ENCODE measurements around the gene RPS6KA2.

The RPS6KA2 gene

DNA sequence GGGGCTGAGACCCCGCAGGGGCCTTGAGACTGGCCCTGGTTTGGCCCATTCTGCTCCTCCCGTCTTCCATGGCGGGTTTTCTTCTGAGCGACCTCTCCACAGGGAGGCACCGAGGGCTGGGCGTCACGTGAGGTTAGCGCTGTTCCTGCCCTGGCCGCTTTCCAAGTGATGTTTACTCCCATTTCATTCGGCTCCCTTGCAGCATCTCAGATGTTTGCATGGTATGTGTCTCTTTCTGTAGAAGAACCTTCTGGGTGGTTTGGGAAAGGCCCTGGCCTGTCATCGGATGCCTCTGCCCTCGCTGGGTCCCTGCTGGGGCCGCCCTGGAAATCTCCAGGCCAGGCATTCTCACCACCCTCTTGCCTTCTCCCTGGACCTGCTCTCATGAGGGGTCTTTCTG, 57.8 kb downstream of the RPS6KA2 start:
- TF ChIP-seq FOXP2 (optimal IDR thresholded peaks at IDR 0.05; ENCODE audit: control extremely low read depth, extremely low read length, insufficient read depth): no peak
- no peak for TF ChIP-seq EZH2 (IDR thresholded peaks at IDR 0.05)
- TF ChIP-seq POLR2AphosphoS5 (IDR thresholded peaks at IDR 0.05; ENCODE audit: borderline replicate concordance, low read depth, low read length): no peak
- DNase-seq (ENCODE audit: low read depth, low spot score): no peak
- Histone ChIP-seq H3K9me3 (ENCODE audit: low read depth, low read length) (no peaks in the 10 kb centered on the region), H3K36me3 (ENCODE audit: insufficient read depth, low read length) (no peaks in the 10 kb centered on the region), H3K4me3 (no peak overlapping the region), H3K27ac (no peak overlapping the region), H3K9ac (ENCODE audit: insufficient read length) (no peak overlapping the region)

DNA sequence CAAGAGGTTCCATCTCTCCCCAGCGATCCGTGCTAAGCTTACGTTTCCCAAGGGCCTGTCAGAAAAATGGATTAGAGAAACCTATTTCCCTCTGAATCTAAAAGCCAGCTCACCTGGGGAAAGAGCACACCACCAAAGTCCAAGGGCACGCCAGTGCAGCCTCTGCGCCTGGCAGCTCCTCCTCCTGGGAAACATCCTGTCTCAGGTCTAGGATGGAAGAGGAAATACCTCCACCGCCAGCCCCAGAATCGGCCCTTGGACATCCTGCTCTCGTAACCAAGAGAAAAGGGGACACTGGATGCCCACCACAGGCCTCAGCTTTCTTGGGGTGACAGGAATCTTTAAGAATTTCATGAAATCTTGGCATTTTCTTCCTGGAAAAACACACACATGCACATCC, 59.2 kb downstream of the RPS6KA2 start:
- TF ChIP-seq POLR2AphosphoS5 (IDR thresholded peaks at IDR 0.05; ENCODE audit: borderline replicate concordance, low read depth, low read length): no peak
- no peak for TF ChIP-seq EZH2 (IDR thresholded peaks at IDR 0.05)
- no peak for TF ChIP-seq FOXP2 (optimal IDR thresholded peaks at IDR 0.05; ENCODE audit: control extremely low read depth, extremely low read length, insufficient read depth)
- Histone ChIP-seq H3K36me3 (ENCODE audit: insufficient read depth, low read length) (no peaks in the 10 kb centered on the region), H3K9ac (ENCODE audit: insufficient read length) (no peak overlapping the region), H3K27ac (no peak overlapping the region), H3K4me3 (no peak overlapping the region), H3K9me3 (ENCODE audit: low read depth, low read length) (no peaks in the 10 kb centered on the region)
- DNase-seq (ENCODE audit: low read depth, low spot score): no peak

DNA sequence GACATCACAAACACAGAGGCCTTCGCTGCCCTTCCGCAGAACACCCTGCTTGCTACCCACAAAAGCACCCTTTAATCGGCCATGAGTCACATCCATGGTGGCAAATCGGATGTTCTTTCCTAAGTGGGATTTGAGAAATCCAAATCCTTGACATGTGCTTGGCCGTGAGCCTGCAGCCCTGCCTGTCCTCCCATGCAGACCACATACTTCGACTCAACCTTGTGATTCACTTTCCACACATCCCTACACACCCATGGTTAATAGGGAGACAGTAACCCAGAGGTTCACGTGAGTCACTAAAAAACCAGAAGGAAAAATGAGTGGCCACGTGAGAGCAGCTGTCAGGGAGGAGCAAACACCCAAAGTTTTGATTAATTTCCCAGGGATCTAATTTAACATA, 59.9 kb downstream of the RPS6KA2 start:
- DNase-seq (ENCODE audit: low read depth, low spot score): no peak
- H3K36me3 ChIP-seq (ENCODE audit: insufficient read depth, low read length): no peaks in the 10 kb centered on the region
- no peak overlapping the region for H3K9ac ChIP-seq (ENCODE audit: insufficient read length)
- H3K27ac ChIP-seq: no peak overlapping the region
- no peak for TF ChIP-seq FOXP2 (optimal IDR thresholded peaks at IDR 0.05; ENCODE audit: control extremely low read depth, extremely low read length, insufficient read depth)
- no peak for TF ChIP-seq POLR2AphosphoS5 (IDR thresholded peaks at IDR 0.05; ENCODE audit: borderline replicate concordance, low read depth, low read length)
- no peak for TF ChIP-seq EZH2 (IDR thresholded peaks at IDR 0.05)
- no peak overlapping the region for H3K4me3 ChIP-seq
- no peaks in the 10 kb centered on the region for H3K9me3 ChIP-seq (ENCODE audit: low read depth, low read length)

DNA sequence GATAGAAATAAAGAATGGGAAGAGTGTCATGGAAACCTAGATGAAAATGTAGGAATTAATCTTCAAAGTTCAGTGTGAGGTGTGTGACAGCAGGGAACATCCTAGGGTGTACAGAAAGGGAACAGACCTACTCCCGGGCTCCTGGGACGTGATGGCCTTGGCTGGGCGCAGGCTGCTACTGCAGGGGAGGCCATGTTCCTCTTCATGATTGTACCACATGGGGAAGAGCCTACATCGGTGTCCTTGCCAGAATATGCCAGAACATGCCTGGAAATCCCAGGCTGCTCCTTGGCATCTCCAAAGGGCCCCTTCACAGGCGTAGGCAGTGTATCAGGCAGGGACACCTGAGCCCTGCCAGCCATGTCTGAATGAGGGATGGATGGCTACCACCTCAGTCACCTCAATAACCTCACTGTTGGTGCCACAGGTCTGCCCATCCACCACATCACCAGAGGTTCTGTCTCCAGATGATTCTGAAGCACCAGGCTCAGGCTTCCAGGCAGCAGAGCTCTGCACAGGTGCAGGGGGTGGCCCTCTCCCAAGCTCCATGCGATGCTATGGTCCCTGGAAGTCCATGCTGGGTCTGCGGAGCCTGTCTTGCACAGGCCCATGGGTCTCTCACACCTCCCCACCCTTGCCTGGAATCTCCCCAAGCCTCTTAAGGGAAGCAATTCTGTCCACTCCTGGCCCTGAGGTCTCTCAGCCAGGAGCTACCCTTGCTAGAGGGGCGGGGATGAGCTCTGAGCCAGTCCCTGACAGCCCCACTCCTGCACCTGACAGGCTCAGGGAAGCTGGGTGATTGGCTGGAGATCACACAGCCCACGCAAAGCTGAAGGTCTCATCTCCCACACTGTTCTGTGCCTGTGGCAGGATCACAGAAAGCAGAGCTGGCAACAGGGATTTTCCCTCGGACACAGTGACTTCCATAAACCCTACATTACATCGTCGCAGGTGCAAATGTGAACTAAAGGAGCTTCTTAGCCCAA, 60.7 kb downstream of the RPS6KA2 start:
- Histone ChIP-seq H3K9me3 (ENCODE audit: low read depth, low read length) (no peaks in the 10 kb centered on the region), H3K27ac (no peak overlapping the region)

DNA sequence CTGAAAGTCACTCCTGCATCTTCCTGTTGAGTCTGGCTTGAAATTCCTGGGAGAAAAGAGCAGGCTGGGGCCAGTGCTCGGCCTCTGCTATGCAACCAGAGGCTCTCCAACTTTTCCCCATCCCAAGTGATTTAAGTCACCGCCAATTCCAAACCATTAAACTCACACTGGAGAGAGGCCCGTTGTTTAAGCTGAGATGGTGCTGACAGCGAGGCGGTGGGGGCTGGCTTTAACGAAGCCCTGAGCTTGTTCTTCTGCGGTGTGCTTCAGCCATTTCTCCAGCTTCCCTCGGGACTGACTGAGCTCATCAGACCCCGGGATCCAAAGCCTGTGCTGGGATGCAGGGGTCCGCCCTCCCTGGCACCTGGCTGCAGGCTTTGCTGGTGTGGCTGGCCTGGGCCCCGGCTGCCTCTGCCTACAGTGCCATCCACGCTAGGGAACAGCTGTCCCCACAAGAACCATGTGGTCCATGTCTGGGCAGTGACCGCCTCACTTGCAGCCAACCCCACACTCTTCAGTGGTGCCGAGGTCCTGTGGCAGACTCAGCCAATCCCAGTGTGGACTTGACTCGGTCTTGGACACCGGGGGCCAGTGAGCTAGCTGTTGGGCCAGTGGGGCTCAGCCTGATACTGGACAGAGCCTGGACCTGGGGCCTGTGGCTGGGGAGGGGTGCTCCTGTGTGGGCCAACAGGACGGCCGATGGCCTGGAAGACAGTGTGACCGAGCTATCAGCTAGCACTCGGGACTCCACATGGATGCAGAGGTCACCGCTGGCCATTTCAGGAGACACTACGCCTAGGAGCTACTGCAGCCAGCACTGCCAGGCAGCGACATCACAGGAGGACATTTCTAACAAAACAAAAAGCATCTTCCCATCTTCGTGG, 61.7 kb downstream of the RPS6KA2 start:
- Histone ChIP-seq H3K36me3 (ENCODE audit: insufficient read depth, low read length) (no peaks in the 10 kb centered on the region), H3K27ac (no peak overlapping the region), H3K9ac (ENCODE audit: insufficient read length) (no peak overlapping the region), H3K9me3 (ENCODE audit: low read depth, low read length) (no peaks in the 10 kb centered on the region), H3K4me3 (no peak overlapping the region)
- DNase-seq (ENCODE audit: low read depth, low spot score): no peak
- TF ChIP-seq EZH2 (IDR thresholded peaks at IDR 0.05) (no peak), POLR2AphosphoS5 (IDR thresholded peaks at IDR 0.05; ENCODE audit: borderline replicate concordance, low read depth, low read length) (no peak), FOXP2 (optimal IDR thresholded peaks at IDR 0.05; ENCODE audit: control extremely low read depth, extremely low read length, insufficient read depth) (no peak)

More for the DNA sequence above, 60.7 kb downstream of the RPS6KA2 start:
- no peak overlapping the region for H3K4me3 ChIP-seq
- DNase-seq (ENCODE audit: low read depth, low spot score): no peak
- H3K36me3 ChIP-seq (ENCODE audit: insufficient read depth, low read length): no peaks in the 10 kb centered on the region
- no peak for TF ChIP-seq EZH2 (IDR thresholded peaks at IDR 0.05)
- TF ChIP-seq POLR2AphosphoS5 (IDR thresholded peaks at IDR 0.05; ENCODE audit: borderline replicate concordance, low read depth, low read length): no peak
- no peak for TF ChIP-seq FOXP2 (optimal IDR thresholded peaks at IDR 0.05; ENCODE audit: control extremely low read depth, extremely low read length, insufficient read depth)
- no peak overlapping the region for H3K9ac ChIP-seq (ENCODE audit: insufficient read length)

DNA sequence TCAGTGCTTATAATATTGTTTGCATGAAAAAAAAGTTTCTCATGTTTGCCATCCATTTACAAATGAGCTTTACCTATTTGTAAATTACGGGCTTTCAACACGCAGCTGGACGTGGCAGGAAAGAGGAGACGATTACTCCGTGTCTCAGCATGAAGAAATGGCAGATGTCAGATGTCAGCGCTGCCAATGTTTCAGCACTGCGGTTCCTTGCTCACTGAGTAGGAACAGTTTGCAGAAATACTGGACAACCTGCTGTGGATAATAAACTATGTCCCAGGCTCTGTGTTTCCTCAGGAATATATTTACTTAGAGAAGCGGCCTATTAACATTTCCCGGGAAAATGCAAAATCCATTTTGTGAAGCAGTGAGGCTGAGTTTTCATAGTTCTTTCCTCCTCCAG, 63.2 kb downstream of the RPS6KA2 start:
- DNase-seq (ENCODE audit: low read depth, low spot score): no peak
- TF ChIP-seq EZH2 (IDR thresholded peaks at IDR 0.05) (no peak), POLR2AphosphoS5 (IDR thresholded peaks at IDR 0.05; ENCODE audit: borderline replicate concordance, low read depth, low read length) (no peak), FOXP2 (optimal IDR thresholded peaks at IDR 0.05; ENCODE audit: control extremely low read depth, extremely low read length, insufficient read depth) (no peak)
- no peaks in the 10 kb centered on the region for H3K9me3 ChIP-seq (ENCODE audit: low read depth, low read length)

DNA sequence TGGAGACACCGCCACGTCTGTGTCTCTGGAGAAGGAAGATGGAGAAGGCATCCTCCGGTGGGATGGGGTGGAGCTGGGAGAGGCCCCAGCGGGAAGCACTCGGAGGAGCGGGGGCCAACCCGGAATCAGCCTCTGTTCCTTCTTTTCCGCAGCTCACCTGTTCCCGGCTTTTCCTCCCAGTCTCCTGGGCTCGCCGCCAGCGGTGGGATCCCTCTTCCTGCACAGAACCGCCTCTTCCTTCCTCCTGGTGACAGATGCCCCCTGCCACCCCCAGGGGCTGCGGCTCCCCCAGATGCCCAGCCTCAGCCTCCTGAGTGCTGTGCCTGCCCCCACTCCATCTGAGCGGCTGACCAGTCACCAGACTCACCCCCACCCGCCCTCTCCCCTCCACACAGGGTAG, 63.9 kb downstream of the RPS6KA2 start:
- DNase-seq (ENCODE audit: low read depth, low spot score): no peak

More for the DNA sequence above, 63.2 kb downstream of the RPS6KA2 start:
- no peak overlapping the region for H3K9ac ChIP-seq (ENCODE audit: insufficient read length)
- no peak overlapping the region for H3K27ac ChIP-seq
- no peak overlapping the region for H3K4me3 ChIP-seq
- no peaks in the 10 kb centered on the region for H3K36me3 ChIP-seq (ENCODE audit: insufficient read depth, low read length)

DNA sequence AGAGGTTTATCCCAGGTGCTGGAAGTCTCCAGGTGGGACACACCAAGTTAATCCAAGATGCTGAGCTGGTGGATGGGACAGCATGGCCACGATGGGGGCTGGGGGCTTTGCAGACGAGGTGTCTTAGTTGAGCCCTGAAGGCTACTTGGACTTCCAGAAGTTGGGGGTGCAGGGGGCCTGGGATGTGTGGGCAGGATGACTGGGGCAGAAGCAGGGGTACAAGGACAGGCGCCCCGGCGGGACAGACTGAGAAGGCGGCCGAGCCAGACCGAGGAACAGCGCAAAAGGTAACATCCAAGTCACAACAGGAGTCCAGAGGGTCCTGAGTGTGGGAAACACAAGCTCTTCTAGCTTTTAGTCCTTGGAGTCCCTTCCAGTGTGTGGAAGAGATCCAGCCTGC, 64.3 kb downstream of the RPS6KA2 start:
- H3K9ac ChIP-seq (ENCODE audit: insufficient read length): no peak overlapping the region
- H3K27ac ChIP-seq: no peak overlapping the region
- H3K4me3 ChIP-seq: no peak overlapping the region
- no peak for DNase-seq (ENCODE audit: low read depth, low spot score)
- no peaks in the 10 kb centered on the region for H3K9me3 ChIP-seq (ENCODE audit: low read depth, low read length)
- H3K36me3 ChIP-seq (ENCODE audit: insufficient read depth, low read length): no peaks in the 10 kb centered on the region
- TF ChIP-seq POLR2AphosphoS5 (IDR thresholded peaks at IDR 0.05; ENCODE audit: borderline replicate concordance, low read depth, low read length): no peak
- TF ChIP-seq FOXP2 (optimal IDR thresholded peaks at IDR 0.05; ENCODE audit: control extremely low read depth, extremely low read length, insufficient read depth): no peak
- no peak for TF ChIP-seq EZH2 (IDR thresholded peaks at IDR 0.05)

More for the DNA sequence above, 63.9 kb downstream of the RPS6KA2 start:
- no peak for TF ChIP-seq FOXP2 (optimal IDR thresholded peaks at IDR 0.05; ENCODE audit: control extremely low read depth, extremely low read length, insufficient read depth)
- no peak for TF ChIP-seq EZH2 (IDR thresholded peaks at IDR 0.05)
- no peak for TF ChIP-seq POLR2AphosphoS5 (IDR thresholded peaks at IDR 0.05; ENCODE audit: borderline replicate concordance, low read depth, low read length)
- Histone ChIP-seq H3K9ac (ENCODE audit: insufficient read length) (no peak overlapping the region), H3K9me3 (ENCODE audit: low read depth, low read length) (no peaks in the 10 kb centered on the region), H3K27ac (no peak overlapping the region), H3K36me3 (ENCODE audit: insufficient read depth, low read length) (no peaks in the 10 kb centered on the region), H3K4me3 (no peak overlapping the region)

All from SK-N-MC (cell line).